Lower lobe of right lung (tissue), 2 donors: ENCODE data around the gene NAT10. TPM values are rescaled to one million over a fixed set of nuclear protein-coding genes. Genes with fewer than 3 reads are reported as not detected.

Source experiments
- ATAC-seq, 2 donors: fragments of 200-7000 bp; cut with Tn5 transposase; one replicate each; pipeline ENCODE4 v1.9.1; 2020 to 2022; ENCODE audit warnings: mild to moderate bottlenecking in 2 of 2, moderate library complexity in 2 of 2
- DNase-seq: peaks from one replicate; pipeline ENCODE4 v3.0.0-alpha.2; 2020
- H3K27ac ChIP-seq: fragments of 200-600 bp; one replicate; pipeline ENCODE4 v1.8.0; 2022
- H3K27me3 ChIP-seq: fragments of 200-600 bp; one replicate; pipeline ENCODE4 v1.8.0; 2022; ENCODE audit warnings: low read depth
- H3K36me3 ChIP-seq: fragments of 200-600 bp; one replicate; pipeline ENCODE4 v1.8.0; 2022; ENCODE audit warnings: mild to moderate bottlenecking
- H3K4me1 ChIP-seq: fragments of 200-600 bp; one replicate; pipeline ENCODE4 v1.8.0; 2022
- H3K4me3 ChIP-seq: fragments of 200-600 bp; one replicate; pipeline ENCODE4 v1.8.0; 2022; ENCODE audit warnings: mild to moderate bottlenecking
- H3K9me3 ChIP-seq: fragments of 200-600 bp; one replicate; pipeline ENCODE4 v1.8.0; 2022
- intact Hi-C: fragments of 100-400 bp; cut with DNase I; formaldehyde crosslinking; loops from one replicate; pipeline ENCODE4 v1.11.0; 2022
- total RNA-seq: library from RNA; stranded (reverse); fragmentation: NEBNext Ultra II Directional; extraction: Animal tissue kit (Norgen Biotek cat#: 25700); gene quantifications from one replicate; pipeline ENCODE4 v1.2.1, GENCODE V29; 2021
- TF ChIP-seq, protein P1 (sequence below): fragments of 200-600 bp; IDR thresholded peaks from one replicate; pipeline ENCODE4 v1.8.0; 2022; ENCODE audit warnings: antibody characterized with exemption, mild to moderate bottlenecking
- donor health status: DM: no; HTN: yes; CAD: no; lungs with severe emphysema.

NAT10 gene
- total RNA-seq, 1 donor from 2014 or later = 37.3 TPM

DNA sequence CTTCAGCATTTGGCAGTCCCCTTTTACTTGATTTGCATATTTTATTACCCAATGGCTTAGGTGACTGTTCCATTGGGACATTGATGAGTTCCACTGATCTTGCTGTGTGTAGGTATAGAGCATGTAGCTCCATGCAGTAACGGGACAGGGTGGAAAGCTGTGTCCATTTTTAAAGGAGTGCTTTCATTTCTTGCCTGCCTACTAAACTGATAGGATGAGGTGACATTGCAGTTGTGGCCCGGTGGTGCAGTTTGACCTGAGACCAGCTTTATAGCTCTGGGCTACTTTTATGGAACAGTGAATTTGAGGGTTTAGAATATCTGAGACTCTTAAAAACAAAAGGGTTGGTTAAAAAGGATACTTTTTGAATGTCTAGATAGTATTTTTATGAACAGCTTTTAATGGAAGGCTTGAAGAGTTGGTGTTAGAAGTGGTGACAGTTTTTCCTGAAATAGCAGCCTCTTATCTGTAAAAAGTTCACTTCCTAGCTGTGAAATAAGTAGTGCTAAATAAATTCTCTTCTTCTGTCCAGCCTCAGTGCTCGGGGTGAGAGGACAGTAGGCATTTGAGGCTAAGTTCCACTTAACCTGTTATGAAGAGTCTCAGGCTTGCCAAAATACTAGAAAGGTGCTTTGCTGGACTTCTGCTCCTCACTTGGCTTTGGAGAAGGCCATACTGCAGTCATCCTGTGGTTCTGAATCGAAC, 27.0 kb downstream of the NAT10 start:
- TF ChIP-seq, protein P1, sequence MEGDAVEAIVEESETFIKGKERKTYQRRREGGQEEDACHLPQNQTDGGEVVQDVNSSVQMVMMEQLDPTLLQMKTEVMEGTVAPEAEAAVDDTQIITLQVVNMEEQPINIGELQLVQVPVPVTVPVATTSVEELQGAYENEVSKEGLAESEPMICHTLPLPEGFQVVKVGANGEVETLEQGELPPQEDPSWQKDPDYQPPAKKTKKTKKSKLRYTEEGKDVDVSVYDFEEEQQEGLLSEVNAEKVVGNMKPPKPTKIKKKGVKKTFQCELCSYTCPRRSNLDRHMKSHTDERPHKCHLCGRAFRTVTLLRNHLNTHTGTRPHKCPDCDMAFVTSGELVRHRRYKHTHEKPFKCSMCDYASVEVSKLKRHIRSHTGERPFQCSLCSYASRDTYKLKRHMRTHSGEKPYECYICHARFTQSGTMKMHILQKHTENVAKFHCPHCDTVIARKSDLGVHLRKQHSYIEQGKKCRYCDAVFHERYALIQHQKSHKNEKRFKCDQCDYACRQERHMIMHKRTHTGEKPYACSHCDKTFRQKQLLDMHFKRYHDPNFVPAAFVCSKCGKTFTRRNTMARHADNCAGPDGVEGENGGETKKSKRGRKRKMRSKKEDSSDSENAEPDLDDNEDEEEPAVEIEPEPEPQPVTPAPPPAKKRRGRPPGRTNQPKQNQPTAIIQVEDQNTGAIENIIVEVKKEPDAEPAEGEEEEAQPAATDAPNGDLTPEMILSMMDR = no peak
- no peak for ATAC-seq
- intact Hi-C loops = no loop called here

DNA sequence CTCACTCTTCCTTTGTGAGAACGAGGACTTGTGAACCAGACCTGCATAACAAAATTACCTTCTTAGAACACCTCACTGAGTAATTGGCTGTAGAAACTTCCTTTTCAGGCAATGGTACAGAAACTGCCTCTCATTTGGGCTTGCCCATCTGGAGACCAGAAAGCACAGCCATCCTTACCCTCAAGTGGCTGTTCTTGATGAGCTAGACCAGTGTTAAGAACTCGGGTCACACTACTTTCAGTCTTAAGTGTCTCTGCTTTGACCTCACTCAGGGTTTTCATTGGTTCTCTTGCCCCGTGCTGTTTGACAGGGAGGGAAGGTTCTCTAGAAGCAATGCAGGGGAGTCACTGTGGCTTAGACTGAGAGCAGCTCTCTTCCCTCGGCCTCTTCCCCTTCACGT, 29.3 kb downstream of the NAT10 start:
- TF ChIP-seq, protein P1 = no peak
- H3K27me3 ChIP-seq = no peaks in the 10 kb centered on the region
- ATAC-seq = no peak
- no peak overlapping the region for H3K4me3 ChIP-seq
- no peaks in the 10 kb centered on the region for H3K4me1 ChIP-seq
- peaks cover 100% of the 10 kb centered on the region for H3K36me3 ChIP-seq
- intact Hi-C loops = no loop called here
- no peaks in the 10 kb centered on the region for H3K9me3 ChIP-seq
- H3K27ac ChIP-seq = no peak overlapping the region
- DNase-seq = no peak

More for the DNA sequence above, 27.0 kb downstream of the NAT10 start:
- no peak for DNase-seq
- Histone ChIP-seq H3K27me3 (no peaks in the 10 kb centered on the region), H3K27ac (no peak overlapping the region), H3K9me3 (no peaks in the 10 kb centered on the region), H3K36me3 (peaks cover 98% of the 10 kb centered on the region), H3K4me3 (no peak overlapping the region), H3K4me1 (no peaks in the 10 kb centered on the region)

DNA sequence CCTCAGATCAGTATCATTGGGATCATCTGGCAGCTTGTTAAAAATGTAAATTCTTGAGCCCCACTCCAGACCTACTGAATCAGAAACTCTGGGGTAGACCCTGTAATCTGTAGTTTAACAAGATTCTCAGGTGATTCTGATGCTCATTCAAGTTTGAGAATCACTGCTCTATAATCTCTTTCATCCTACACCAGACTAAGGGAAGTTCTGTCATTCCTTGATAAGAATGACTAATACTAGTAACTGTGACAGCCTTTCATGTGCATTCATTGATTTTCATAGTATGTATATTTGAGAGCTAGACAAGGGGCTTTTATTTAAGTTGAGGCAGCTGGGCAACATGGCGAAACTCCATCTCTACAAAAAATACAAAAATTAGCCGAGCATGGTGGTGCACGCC, 30.0 kb downstream of the NAT10 start:
- H3K27ac ChIP-seq = no peak overlapping the region
- H3K4me3 ChIP-seq = no peak overlapping the region
- H3K27me3 ChIP-seq = no peaks in the 10 kb centered on the region
- intact Hi-C loops = no loop called here
- TF ChIP-seq, protein P1 = no peak
- no peaks in the 10 kb centered on the region for H3K9me3 ChIP-seq
- peaks cover 100% of the 10 kb centered on the region for H3K36me3 ChIP-seq
- ATAC-seq = no peak
- H3K4me1 ChIP-seq = no peaks in the 10 kb centered on the region
- no peak for DNase-seq

DNA sequence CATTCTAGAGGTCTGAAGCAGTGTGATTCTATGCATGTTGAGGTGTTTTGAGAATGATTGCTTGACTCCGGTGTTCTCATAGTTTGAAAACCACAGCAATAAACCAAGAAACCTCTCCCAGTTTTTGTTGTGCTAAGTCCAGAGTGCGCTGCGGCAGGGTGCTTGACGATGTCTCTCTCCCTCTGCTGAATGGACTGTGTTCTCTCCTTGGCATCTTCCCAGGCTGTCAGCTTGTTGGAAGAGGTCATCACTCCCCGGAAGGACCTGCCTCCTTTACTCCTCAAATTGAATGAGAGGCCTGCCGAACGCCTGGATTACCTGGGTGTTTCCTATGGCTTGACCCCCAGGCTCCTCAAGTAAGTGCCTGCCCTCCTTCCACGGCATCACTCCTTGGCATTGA, 31.0 kb downstream of the NAT10 start:
- no peak for DNase-seq
- Histone ChIP-seq H3K4me3 (no peak overlapping the region), H3K4me1 (no peaks in the 10 kb centered on the region), H3K9me3 (no peaks in the 10 kb centered on the region), H3K27ac (no peak overlapping the region), H3K36me3 (peaks cover 99% of the 10 kb centered on the region), H3K27me3 (no peaks in the 10 kb centered on the region)
- no peak for ATAC-seq
- intact Hi-C loops = no loop called here
- TF ChIP-seq, protein P1 = no peak

DNA sequence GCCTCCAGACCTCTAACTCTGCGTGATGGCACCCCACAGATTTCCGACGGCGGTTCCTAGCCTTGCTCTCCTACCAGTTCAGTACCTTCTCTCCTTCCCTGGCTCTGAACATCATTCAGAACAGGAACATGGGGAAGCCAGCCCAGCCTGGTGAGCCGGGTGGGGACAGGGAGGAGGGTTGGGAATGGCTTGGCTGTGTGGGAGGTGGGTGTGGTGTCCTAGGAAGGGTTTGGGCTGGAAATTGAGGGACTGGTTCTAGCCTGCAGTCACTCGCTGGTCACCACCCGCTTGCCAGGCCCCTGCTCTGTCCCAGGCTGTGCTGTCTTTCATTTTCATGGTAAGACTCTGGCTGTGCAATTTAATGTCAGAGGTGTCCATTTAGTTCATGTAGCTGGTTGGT, 33.9 kb downstream of the NAT10 start:
- H3K36me3 ChIP-seq = peaks cover 99% of the 10 kb centered on the region
- H3K27ac ChIP-seq = no peak overlapping the region
- ATAC-seq (no peak), DNase-seq (no peak)
- TF ChIP-seq, protein P1 = no peak
- no peaks in the 10 kb centered on the region for H3K9me3 ChIP-seq
- H3K4me1 ChIP-seq = no peaks in the 10 kb centered on the region
- intact Hi-C loops = no loop called here
- H3K27me3 ChIP-seq = no peaks in the 10 kb centered on the region
- no peak overlapping the region for H3K4me3 ChIP-seq
